ENCODE data around the gene CHORDC1.
"Not testable (repeated sequence)": the region's sequence is repeated elsewhere in the genome, so short reads cannot be mapped to it uniquely, and the experiment has no call there.

DNA sequence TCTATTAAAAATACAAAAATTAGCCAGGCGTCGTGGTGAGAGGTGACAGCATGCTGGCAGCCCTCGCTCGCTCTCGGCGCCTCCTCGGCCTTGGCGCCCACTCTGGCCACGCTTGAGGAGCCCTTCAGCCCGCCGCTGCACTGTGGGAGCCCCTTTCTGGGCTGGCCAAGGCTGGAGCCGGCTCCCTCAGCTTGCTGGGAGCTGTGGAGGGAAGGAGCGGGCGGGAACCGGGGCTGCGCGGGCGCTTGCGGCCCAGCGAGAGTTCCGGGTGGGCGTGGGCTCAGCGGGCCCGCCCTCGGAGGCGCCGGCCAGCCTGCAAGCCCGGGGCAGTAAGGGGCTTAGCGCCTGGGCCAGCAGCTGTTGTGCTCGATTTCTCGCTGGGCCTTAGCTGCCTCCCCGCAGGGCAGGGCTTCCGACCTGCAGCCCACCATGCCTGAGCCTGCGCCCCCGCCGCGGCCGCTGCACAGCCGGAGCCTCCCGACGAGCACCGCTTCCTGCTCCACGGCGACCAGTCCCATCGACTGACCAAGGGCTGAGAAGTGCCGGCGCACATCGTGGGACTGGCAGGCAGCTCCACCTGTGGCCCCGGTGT lies 55.8 kb downstream of the CHORDC1 start:
- TF ChIP-seq, protein P1, sequence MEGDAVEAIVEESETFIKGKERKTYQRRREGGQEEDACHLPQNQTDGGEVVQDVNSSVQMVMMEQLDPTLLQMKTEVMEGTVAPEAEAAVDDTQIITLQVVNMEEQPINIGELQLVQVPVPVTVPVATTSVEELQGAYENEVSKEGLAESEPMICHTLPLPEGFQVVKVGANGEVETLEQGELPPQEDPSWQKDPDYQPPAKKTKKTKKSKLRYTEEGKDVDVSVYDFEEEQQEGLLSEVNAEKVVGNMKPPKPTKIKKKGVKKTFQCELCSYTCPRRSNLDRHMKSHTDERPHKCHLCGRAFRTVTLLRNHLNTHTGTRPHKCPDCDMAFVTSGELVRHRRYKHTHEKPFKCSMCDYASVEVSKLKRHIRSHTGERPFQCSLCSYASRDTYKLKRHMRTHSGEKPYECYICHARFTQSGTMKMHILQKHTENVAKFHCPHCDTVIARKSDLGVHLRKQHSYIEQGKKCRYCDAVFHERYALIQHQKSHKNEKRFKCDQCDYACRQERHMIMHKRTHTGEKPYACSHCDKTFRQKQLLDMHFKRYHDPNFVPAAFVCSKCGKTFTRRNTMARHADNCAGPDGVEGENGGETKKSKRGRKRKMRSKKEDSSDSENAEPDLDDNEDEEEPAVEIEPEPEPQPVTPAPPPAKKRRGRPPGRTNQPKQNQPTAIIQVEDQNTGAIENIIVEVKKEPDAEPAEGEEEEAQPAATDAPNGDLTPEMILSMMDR (IDR thresholded peaks at IDR 0.05) = not testable (repeated sequence)
- not testable (repeated sequence) for TF ChIP-seq POLR2A (IDR thresholded peaks at IDR 0.05)
